Measurements from ENCODE around the gene CDIP1.

- TF ChIP-seq, protein P1, sequence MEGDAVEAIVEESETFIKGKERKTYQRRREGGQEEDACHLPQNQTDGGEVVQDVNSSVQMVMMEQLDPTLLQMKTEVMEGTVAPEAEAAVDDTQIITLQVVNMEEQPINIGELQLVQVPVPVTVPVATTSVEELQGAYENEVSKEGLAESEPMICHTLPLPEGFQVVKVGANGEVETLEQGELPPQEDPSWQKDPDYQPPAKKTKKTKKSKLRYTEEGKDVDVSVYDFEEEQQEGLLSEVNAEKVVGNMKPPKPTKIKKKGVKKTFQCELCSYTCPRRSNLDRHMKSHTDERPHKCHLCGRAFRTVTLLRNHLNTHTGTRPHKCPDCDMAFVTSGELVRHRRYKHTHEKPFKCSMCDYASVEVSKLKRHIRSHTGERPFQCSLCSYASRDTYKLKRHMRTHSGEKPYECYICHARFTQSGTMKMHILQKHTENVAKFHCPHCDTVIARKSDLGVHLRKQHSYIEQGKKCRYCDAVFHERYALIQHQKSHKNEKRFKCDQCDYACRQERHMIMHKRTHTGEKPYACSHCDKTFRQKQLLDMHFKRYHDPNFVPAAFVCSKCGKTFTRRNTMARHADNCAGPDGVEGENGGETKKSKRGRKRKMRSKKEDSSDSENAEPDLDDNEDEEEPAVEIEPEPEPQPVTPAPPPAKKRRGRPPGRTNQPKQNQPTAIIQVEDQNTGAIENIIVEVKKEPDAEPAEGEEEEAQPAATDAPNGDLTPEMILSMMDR (IDR thresholded peaks at IDR 0.05; ENCODE audit: borderline replicate concordance, extremely low read depth, low read length, poor library complexity, severe bottlenecking) = no peak
- no peak for TF ChIP-seq EZH2 (IDR thresholded peaks at IDR 0.05; ENCODE audit: borderline replicate concordance, low read depth, low read length, severe bottlenecking)
Measured at GRCh38 chr16:4488499-4488967, 50.0 kb downstream of the CDIP1 start.

All from DND-41 (cell line).